Measurements from ENCODE around the gene C21orf91. TPM values are rescaled to one million over a fixed set of nuclear protein-coding genes. Genes with fewer than 3 reads are reported as not detected.

Gene C21orf91
- polyA plus RNA-seq, 2 of the 4 experiments (the other 2 are of a cell fraction) = 1.9 to 5.5 TPM

DNA sequence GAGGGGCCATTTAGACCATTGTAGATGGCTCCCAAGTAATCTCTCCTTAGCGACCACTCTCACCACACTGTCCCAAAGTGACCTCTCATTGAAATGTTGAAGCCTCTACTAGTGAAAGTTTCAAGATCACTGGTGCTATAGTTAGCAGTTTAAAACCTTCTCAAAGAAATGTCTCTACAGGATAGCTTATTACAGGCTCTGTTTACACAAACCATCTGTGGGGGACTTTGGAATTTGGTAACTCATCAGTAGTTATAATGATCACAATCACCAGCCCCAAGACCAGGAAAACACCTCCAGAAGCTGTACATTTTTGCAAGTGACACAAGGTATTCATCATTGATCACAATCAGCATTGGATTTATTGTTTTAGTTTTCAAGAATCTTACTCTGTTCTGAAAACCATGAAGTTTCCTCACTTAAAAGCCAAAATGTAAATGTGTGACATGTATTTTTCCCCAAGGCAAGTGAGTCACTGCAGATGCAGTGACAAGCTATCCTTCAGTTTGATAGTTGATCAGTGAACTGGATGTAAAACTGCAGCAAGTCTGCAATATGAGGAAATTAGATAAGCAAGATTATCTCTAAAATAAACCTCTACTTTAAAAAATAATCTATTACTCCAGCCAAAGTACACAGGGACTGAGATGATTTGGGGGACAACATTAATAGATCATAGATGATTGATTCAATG is 41.9 kb downstream of the C21orf91 start:
- TF ChIP-seq HOXB5 (CRISPR knock-in tag; IDR thresholded peaks at IDR 0.05) (no peak), CBX2 (IDR thresholded peaks at IDR 0.05; ENCODE audit: borderline replicate concordance, low read depth) (no peak), EP300 (IDR thresholded peaks at IDR 0.05) (no peak), KDM1A (IDR thresholded peaks at IDR 0.05; ENCODE audit: low read depth) (no peak), ZC3H11A (IDR thresholded peaks at IDR 0.05) (no peak), MYC (IDR thresholded peaks at IDR 0.05; ENCODE audit: borderline replicate concordance, low read length) (no peak), ESRRA (IDR thresholded peaks at IDR 0.05; ENCODE audit: borderline replicate concordance, low read length) (no peak), ZSCAN20 (CRISPR knock-in tag; IDR thresholded peaks at IDR 0.05) (no peak), RNF2 (IDR thresholded peaks at IDR 0.05; ENCODE audit: borderline replicate concordance, low read depth) (no peak), ATOH8 (CRISPR knock-in tag; IDR thresholded peaks at IDR 0.05; ENCODE audit: low read depth) (no peak), CBX8 (IDR thresholded peaks at IDR 0.05) (no peak), EHMT2 (IDR thresholded peaks at IDR 0.05; ENCODE audit: low read depth) (no peak), RFX5 (IDR thresholded peaks at IDR 0.05) (no peak), JUNB (IDR thresholded peaks at IDR 0.05) (no peak), PBX3 (IDR thresholded peaks at IDR 0.05) (no peak)
- TF ChIP-seq, protein P1, sequence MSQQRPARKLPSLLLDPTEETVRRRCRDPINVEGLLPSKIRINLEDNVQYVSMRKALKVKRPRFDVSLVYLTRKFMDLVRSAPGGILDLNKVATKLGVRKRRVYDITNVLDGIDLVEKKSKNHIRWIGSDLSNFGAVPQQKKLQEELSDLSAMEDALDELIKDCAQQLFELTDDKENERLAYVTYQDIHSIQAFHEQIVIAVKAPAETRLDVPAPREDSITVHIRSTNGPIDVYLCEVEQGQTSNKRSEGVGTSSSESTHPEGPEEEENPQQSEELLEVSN (IDR thresholded peaks at IDR 0.05; ENCODE audit: borderline replicate concordance, low read depth) = no peak
- TF ChIP-seq, protein P2, sequence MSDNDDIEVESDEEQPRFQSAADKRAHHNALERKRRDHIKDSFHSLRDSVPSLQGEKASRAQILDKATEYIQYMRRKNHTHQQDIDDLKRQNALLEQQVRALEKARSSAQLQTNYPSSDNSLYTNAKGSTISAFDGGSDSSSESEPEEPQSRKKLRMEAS (IDR thresholded peaks at IDR 0.05) = no peak
- WGBS (ENCODE audit: missing lambda C conversion rate) = 11% methylated on average over 1 of the region's 1 CpG
- Histone ChIP-seq H3K4me3 (no peak overlapping the region), H3K4me1 (no peaks in the 10 kb centered on the region), H3K9me3 (no peaks in the 10 kb centered on the region), H3K27ac (no peak overlapping the region), H3K4me2 (no peak overlapping the region)
- CTCF ChIA-PET = no interaction called here
- DNase-seq (ENCODE audit: low read depth in 1 of 2, low spot score in 1 of 2) (no peak), ATAC-seq (no peak), FAIRE-seq (no peak)
- POLR2A ChIA-PET = no interaction called here

GRCh38 chr21:17775431-17776126 is 43.6 kb downstream of the C21orf91 start:
- CTCF ChIA-PET = no interaction called here
- POLR2A ChIA-PET = no interaction called here
- no peaks in the 10 kb centered on the region for H3K9me3 ChIP-seq
- no peaks in the 10 kb centered on the region for H3K4me1 ChIP-seq
- DNase-seq (ENCODE audit: low read depth in 1 of 2, low spot score in 1 of 2) = no peak
- 35% methylated on average over 14 of the region's 17 CpGs for WGBS (ENCODE audit: missing lambda C conversion rate)
- ATAC-seq = no peak
- H3K27ac ChIP-seq = no peak overlapping the region
- H3K4me3 ChIP-seq = no peak overlapping the region
- FAIRE-seq = no peak
- H3K4me2 ChIP-seq = no peak overlapping the region
- TF ChIP-seq MAFK (IDR thresholded peaks at IDR 0.05; ENCODE audit: partially characterized antibody) = no peak
- TF ChIP-seq CBX2 (IDR thresholded peaks at IDR 0.05; ENCODE audit: borderline replicate concordance, low read depth) = no peak
- TF ChIP-seq JUN (IDR thresholded peaks at IDR 0.05) = no peak
- no peak for TF ChIP-seq SMC3 (IDR thresholded peaks at IDR 0.05)
- TF ChIP-seq RAD21 (conservative IDR thresholded peaks at IDR 0.05 in 1 of 2, IDR thresholded peaks at IDR 0.05 in 1 of 2) = no peak
- TF ChIP-seq HMGXB4 (CRISPR knock-in tag; IDR thresholded peaks at IDR 0.05; ENCODE audit: borderline replicate concordance) = no peak
- TF ChIP-seq POLR2A (IDR thresholded peaks at IDR 0.05; ENCODE audit: low read length) = no peak
- no peak for TF ChIP-seq RARB (CRISPR knock-in tag; IDR thresholded peaks at IDR 0.05)
- TF ChIP-seq, protein P3, sequence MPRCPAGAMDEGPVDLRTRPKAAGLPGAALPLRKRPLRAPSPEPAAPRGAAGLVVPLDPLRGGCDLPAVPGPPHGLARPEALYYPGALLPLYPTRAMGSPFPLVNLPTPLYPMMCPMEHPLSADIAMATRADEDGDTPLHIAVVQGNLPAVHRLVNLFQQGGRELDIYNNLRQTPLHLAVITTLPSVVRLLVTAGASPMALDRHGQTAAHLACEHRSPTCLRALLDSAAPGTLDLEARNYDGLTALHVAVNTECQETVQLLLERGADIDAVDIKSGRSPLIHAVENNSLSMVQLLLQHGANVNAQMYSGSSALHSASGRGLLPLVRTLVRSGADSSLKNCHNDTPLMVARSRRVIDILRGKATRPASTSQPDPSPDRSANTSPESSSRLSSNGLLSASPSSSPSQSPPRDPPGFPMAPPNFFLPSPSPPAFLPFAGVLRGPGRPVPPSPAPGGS (IDR thresholded peaks at IDR 0.05) = no peak
- TF ChIP-seq NFE2L2 (conservative IDR thresholded peaks at IDR 0.05; ENCODE audit: low read length) = no peak
- TF ChIP-seq, protein P2 (IDR thresholded peaks at IDR 0.05) = no peak
- TF ChIP-seq TP53 (CRISPR knock-in tag; IDR thresholded peaks at IDR 0.05) = no peak
- TF ChIP-seq MYC (IDR thresholded peaks at IDR 0.05; ENCODE audit: borderline replicate concordance, low read length) = no peak
- TF ChIP-seq KDM5A (IDR thresholded peaks at IDR 0.05) = no peak
- TF ChIP-seq FOXS1 (CRISPR knock-in tag; IDR thresholded peaks at IDR 0.05) = no peak
- TF ChIP-seq HDAC2 (IDR thresholded peaks at IDR 0.05) = no peak
- no peak for TF ChIP-seq PBX3 (IDR thresholded peaks at IDR 0.05)

Measured in A549 (cell line).